ENCODE results near the gene SGPP2. TPM values are rescaled to one million over a fixed set of nuclear protein-coding genes. Genes with fewer than 3 reads are reported as not detected.

SGPP2 gene
- total RNA-seq, 1 experiment from 2014 or later = not detected

DNA sequence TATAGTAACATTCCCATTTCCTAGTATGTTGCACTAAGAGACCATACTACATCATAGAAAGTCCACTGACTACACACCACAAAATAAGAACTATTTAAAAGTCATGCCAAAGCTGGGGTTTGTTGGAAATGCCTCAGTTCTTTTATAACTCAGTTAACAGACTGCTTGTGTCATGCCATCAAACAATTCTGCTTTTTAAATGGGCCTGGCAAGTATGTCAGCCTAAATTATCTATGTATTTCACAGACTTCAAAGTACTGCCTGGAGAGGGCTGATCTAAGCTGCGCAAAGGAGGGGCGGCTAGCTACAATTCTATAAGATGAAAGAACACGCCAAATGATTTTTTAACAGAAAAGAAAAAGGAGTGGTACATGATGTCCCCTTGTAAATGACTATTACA, 182.0 kb downstream of the SGPP2 start:
- no peaks in the 10 kb centered on the region for H3K27me3 ChIP-seq (ENCODE audit: low read length)
- no peaks in the 10 kb centered on the region for H4K20me1 ChIP-seq (ENCODE audit: low read length)
- no peak overlapping the region for H3K4me3 ChIP-seq (ENCODE audit: low read length)
- H3K4me1 ChIP-seq (ENCODE audit: insufficient read depth, low read length) = no peaks in the 10 kb centered on the region
- no peak overlapping the region for H3K4me2 ChIP-seq (ENCODE audit: low read length)
- intact Hi-C loops (cut with micrococcal nuclease) = no loop called here
- no peaks in the 10 kb centered on the region for H3K9me2 ChIP-seq (replicated peaks; ENCODE audit: low read length)
- H3K79me2 ChIP-seq (ENCODE audit: low read length) = no peaks in the 10 kb centered on the region
- H3F3A ChIP-seq (ENCODE audit: low read length, unreplicated experiment) = no peaks in the 10 kb centered on the region
- TF ChIP-seq EZH2phosphoT487 (IDR thresholded peaks at IDR 0.05; ENCODE audit: borderline replicate concordance, low read length) (no peak), EZH2 (IDR thresholded peaks at IDR 0.05; ENCODE audit: low read length, unreplicated experiment) (no peak)
- TF ChIP-seq, protein P1, sequence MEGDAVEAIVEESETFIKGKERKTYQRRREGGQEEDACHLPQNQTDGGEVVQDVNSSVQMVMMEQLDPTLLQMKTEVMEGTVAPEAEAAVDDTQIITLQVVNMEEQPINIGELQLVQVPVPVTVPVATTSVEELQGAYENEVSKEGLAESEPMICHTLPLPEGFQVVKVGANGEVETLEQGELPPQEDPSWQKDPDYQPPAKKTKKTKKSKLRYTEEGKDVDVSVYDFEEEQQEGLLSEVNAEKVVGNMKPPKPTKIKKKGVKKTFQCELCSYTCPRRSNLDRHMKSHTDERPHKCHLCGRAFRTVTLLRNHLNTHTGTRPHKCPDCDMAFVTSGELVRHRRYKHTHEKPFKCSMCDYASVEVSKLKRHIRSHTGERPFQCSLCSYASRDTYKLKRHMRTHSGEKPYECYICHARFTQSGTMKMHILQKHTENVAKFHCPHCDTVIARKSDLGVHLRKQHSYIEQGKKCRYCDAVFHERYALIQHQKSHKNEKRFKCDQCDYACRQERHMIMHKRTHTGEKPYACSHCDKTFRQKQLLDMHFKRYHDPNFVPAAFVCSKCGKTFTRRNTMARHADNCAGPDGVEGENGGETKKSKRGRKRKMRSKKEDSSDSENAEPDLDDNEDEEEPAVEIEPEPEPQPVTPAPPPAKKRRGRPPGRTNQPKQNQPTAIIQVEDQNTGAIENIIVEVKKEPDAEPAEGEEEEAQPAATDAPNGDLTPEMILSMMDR (conservative IDR thresholded peaks at IDR 0.05; ENCODE audit: low read depth, low read length) = no peak
- H3K9ac ChIP-seq (ENCODE audit: low read length) = no peak overlapping the region
- H3K27ac ChIP-seq (ENCODE audit: low read length) = no peak overlapping the region
- no peak overlapping the region for H2AFZ ChIP-seq (ENCODE audit: low read length)
- ATAC-seq = no peak
- ChIA-PET CTCF (no interaction called here), POLR2A (ENCODE audit: unreplicated experiment) (no interaction called here)
- no peak for DNase-seq
- H3K36me3 ChIP-seq (ENCODE audit: low read depth, low read length) = peaks cover 37% of the 10 kb centered on the region
- H3K9me3 ChIP-seq (ENCODE audit: low read length) = no peaks in the 10 kb centered on the region
- no TSS peak for BruUV-seq (replicated peaks)

DNA sequence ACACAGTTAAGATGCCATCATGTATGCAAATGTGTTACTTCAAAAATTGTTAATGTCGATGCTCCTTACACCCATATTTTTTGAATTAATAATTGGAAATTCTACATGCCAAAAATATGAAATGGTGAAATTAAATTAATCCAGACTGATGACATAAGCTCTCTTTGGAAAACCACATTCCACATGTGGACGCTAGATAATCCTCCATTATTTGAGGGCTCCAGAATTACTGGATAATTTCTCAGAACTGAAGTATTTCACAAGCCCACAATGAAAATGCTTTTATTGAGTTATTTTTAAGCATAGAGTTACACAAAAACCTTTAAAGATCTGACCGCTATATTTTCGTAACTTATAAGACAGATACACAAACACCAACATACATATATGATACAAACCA, 183.7 kb downstream of the SGPP2 start:
- Histone ChIP-seq H3K9me2 (replicated peaks; ENCODE audit: low read length) (no peaks in the 10 kb centered on the region), H3K9me3 (ENCODE audit: low read length) (no peaks in the 10 kb centered on the region), H3K27ac (ENCODE audit: low read length) (no peak overlapping the region), H3F3A (ENCODE audit: low read length, unreplicated experiment) (no peaks in the 10 kb centered on the region), H3K27me3 (ENCODE audit: low read length) (no peaks in the 10 kb centered on the region), H3K4me1 (ENCODE audit: insufficient read depth, low read length) (no peaks in the 10 kb centered on the region), H3K36me3 (ENCODE audit: low read depth, low read length) (peaks cover 47% of the 10 kb centered on the region), H2AFZ (ENCODE audit: low read length) (no peak overlapping the region), H3K4me2 (ENCODE audit: low read length) (no peak overlapping the region), H3K4me3 (ENCODE audit: low read length) (no peak overlapping the region), H3K9ac (ENCODE audit: low read length) (no peak overlapping the region), H4K20me1 (ENCODE audit: low read length) (no peaks in the 10 kb centered on the region), H3K79me2 (ENCODE audit: low read length) (no peaks in the 10 kb centered on the region)
- no peak for ATAC-seq
- BruUV-seq (replicated peaks) = no TSS peak
- TF ChIP-seq EZH2phosphoT487 (IDR thresholded peaks at IDR 0.05; ENCODE audit: borderline replicate concordance, low read length) = no peak
- TF ChIP-seq, protein P1 (conservative IDR thresholded peaks at IDR 0.05; ENCODE audit: low read depth, low read length) = no peak
- no peak for TF ChIP-seq EZH2 (IDR thresholded peaks at IDR 0.05; ENCODE audit: low read length, unreplicated experiment)
- intact Hi-C loops (cut with micrococcal nuclease) = no loop called here
- CTCF ChIA-PET = no interaction called here
- POLR2A ChIA-PET (ENCODE audit: unreplicated experiment) = no interaction called here
- DNase-seq = no peak

GRCh38 chr2:222609381-222609780, 185.0 kb downstream of the SGPP2 start:
- POLR2A ChIA-PET (ENCODE audit: unreplicated experiment) = interaction anchor here (0.5 kb wide), 1 partner anchor 31 kb away, joined by 3 read pairs; no protein-coding TSS in a partner anchor
- H3K4me2 ChIP-seq (ENCODE audit: low read length) = no peak overlapping the region
- ATAC-seq (no peak), DNase-seq (no peak)
- no peak overlapping the region for H3K4me3 ChIP-seq (ENCODE audit: low read length)
- H3K4me1 ChIP-seq (ENCODE audit: insufficient read depth, low read length) = no peaks in the 10 kb centered on the region
- H3K9me2 ChIP-seq (replicated peaks; ENCODE audit: low read length) = no peaks in the 10 kb centered on the region
- H3K27ac ChIP-seq (ENCODE audit: low read length) = no peak overlapping the region
- H3F3A ChIP-seq (ENCODE audit: low read length, unreplicated experiment) = no peaks in the 10 kb centered on the region
- H3K36me3 ChIP-seq (ENCODE audit: low read depth, low read length) = peaks cover 54% of the 10 kb centered on the region
- no TSS peak for BruUV-seq (replicated peaks)
- H3K27me3 ChIP-seq (ENCODE audit: low read length) = no peaks in the 10 kb centered on the region
- intact Hi-C loops (cut with micrococcal nuclease) = no loop called here
- TF ChIP-seq EZH2 (IDR thresholded peaks at IDR 0.05; ENCODE audit: low read length, unreplicated experiment) = no peak
- TF ChIP-seq, protein P1 (conservative IDR thresholded peaks at IDR 0.05; ENCODE audit: low read depth, low read length) = no peak
- no peak for TF ChIP-seq EZH2phosphoT487 (IDR thresholded peaks at IDR 0.05; ENCODE audit: borderline replicate concordance, low read length)
- no peaks in the 10 kb centered on the region for H4K20me1 ChIP-seq (ENCODE audit: low read length)
- no peaks in the 10 kb centered on the region for H3K9me3 ChIP-seq (ENCODE audit: low read length)
- no peaks in the 10 kb centered on the region for H3K79me2 ChIP-seq (ENCODE audit: low read length)
- no peak overlapping the region for H3K9ac ChIP-seq (ENCODE audit: low read length)
- H2AFZ ChIP-seq (ENCODE audit: low read length) = no peak overlapping the region
- CTCF ChIA-PET = no interaction called here

Other genes with a start within 250 kb of the SGPP2 start
- gene PAX3, start 125.5 kb upstream of the SGPP2 start, total RNA-seq (2014; rRNA removed) = not detected in 2 replicates
- gene FARSB, start 231.5 kb downstream of the SGPP2 start, total RNA-seq (2014; rRNA removed) = 32.9 and 36.3 TPM in 2 replicates
- not detected in 2 replicates for gene MOGAT1, start 247.1 kb downstream of the SGPP2 start, total RNA-seq (2014; rRNA removed)

Data from PC-3 (cell line).